OCI-LY3 (cell line): ENCODE data around the gene TULP4.
"Not testable (repeated sequence)": the region's sequence is repeated elsewhere in the genome, so short reads cannot be mapped to it uniquely, and the experiment has no call there.

Source experiments
- EZH2phosphoT487 ChIP-seq: fragments of 200-600 bp; shearing (Covaris generic); IDR thresholded peaks from 2 replicates; pipeline ENCODE4 v1.6.1; 2018; ENCODE audit warnings: antibody characterized with exemption, mixed run types, low read depth
- TF ChIP-seq, protein P1 (sequence below): fragments of 200-600, 300-600 bp; sonication (generic); IDR thresholded peaks from 2 replicates; pipeline ENCODE4 v1.5.1; 2014; ENCODE audit warnings: antibody characterized with exemption, low read length, low read depth

DNA sequence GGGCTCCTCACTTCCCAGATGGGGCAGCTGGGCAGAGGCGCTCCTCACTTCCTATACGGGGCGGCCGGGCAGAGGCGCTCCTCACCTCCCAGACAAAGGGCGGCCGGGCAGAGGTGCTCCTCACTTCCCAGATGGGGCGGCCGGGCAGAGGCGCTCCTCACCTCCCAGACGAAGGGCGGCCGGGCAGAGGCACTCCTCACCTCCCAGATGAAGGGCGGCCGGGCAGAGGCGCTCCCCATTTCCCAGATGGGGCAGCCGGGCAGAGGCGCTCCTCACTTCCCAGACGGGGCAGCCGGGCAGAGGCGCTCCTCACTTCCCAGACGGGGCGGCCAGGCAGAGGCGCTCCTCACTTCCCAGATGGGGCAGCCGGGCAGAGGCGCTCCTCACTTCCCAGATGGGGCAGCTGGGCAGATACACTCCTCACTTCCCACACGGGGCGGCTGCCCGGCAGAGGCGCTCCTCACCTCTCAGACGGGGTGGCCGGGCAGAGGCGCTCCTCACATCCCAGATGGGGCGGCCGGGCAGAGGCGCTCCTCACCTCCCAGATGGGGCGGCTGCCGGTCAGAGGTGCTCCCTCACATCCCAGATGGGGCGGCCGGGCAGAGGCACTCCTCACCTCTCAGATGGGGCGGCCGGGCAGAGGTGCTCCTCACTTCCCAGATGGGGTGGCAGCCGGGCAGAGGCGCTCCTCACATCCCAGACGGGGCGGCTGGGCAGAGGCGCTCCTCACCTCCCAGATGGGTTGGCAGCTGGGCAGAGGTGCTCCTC lies 36.7 kb downstream of the TULP4 start:
- TF ChIP-seq, protein P1, sequence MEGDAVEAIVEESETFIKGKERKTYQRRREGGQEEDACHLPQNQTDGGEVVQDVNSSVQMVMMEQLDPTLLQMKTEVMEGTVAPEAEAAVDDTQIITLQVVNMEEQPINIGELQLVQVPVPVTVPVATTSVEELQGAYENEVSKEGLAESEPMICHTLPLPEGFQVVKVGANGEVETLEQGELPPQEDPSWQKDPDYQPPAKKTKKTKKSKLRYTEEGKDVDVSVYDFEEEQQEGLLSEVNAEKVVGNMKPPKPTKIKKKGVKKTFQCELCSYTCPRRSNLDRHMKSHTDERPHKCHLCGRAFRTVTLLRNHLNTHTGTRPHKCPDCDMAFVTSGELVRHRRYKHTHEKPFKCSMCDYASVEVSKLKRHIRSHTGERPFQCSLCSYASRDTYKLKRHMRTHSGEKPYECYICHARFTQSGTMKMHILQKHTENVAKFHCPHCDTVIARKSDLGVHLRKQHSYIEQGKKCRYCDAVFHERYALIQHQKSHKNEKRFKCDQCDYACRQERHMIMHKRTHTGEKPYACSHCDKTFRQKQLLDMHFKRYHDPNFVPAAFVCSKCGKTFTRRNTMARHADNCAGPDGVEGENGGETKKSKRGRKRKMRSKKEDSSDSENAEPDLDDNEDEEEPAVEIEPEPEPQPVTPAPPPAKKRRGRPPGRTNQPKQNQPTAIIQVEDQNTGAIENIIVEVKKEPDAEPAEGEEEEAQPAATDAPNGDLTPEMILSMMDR: not testable (repeated sequence)
- TF ChIP-seq EZH2phosphoT487: not testable (repeated sequence)
